ENCODE data around the gene SEMA4D.

Gene SEMA4D

DNA sequence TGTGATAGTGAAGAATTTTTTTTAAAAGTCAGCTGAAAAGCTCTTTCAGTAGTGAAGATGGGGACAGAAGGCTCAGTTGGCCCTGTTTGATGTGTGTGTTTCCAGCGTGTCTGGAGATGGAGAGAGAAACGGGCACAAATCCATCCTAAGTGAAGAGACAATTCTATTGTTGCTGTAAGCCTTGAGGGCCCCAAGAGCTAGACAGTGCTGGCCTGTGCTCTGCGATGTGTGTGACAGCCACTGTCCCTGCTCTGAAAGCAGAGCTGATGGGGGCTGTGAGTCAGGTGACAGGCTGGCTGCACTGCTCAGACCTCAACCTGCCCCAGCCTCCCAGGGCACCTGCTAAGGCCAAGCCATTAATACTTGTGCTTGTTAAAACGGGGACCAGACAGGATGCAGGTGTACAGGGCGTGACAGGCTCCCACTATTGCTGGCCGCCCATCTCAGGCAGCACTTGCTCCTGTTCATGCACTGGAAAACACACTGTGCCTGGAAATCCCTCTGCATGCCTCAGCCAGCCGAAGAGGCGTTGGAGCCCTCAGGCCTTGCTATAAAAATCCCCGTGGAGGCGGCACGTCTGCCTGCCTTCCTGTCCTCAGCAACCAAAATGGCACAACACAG lies 44.6 kb upstream of the SEMA4D start:
- no peak overlapping the region for H3K4me3 ChIP-seq (ENCODE audit: control insufficient read depth, low read depth, low read length)
- TF ChIP-seq CTCF (IDR thresholded peaks at IDR 0.05; ENCODE audit: control insufficient read depth, insufficient read depth, low read depth, low read length, missing control alignments) = no peak
- DNase-seq (ENCODE audit: low read depth) = no peak

- H3K4me3 ChIP-seq (ENCODE audit: control insufficient read depth, low read depth, low read length) = no peak overlapping the region
- DNase-seq (ENCODE audit: low read depth) = no peak
- TF ChIP-seq CTCF (IDR thresholded peaks at IDR 0.05; ENCODE audit: control insufficient read depth, insufficient read depth, low read depth, low read length, missing control alignments) = no peak
Observed at GRCh38 chr9:89541798-89542197, 43.9 kb upstream of the SEMA4D start.

DNA sequence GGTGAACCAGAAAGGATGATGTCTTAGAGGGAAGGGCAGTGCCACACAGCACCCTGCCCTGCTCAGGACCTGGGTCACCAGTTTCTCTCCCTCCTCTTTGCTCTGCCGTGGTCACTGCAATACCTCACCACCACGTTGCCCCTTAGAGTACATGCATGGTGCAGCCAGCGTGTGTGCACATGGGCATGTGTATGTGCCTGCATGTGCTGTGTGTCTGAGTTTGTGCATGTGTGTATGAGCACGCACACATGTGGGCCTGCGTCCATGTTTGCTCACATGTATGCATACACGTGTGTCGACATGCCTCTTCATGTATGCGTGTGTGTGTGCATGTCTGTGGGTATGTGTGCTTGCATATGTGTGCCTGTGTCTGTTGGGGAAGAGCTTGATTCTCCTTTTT lies 41.5 kb upstream of the SEMA4D start:
- no peak overlapping the region for H3K4me3 ChIP-seq (ENCODE audit: control insufficient read depth, low read depth, low read length)
- no peak for DNase-seq (ENCODE audit: low read depth)
- no peak for TF ChIP-seq CTCF (IDR thresholded peaks at IDR 0.05; ENCODE audit: control insufficient read depth, insufficient read depth, low read depth, low read length, missing control alignments)

- no peak for DNase-seq (ENCODE audit: low read depth)
- no peak for TF ChIP-seq CTCF (IDR thresholded peaks at IDR 0.05; ENCODE audit: control insufficient read depth, insufficient read depth, low read depth, low read length, missing control alignments)
- H3K4me3 ChIP-seq (ENCODE audit: control insufficient read depth, low read depth, low read length) = no peak overlapping the region
Observed at GRCh38 chr9:89538871-89539270, 41.0 kb upstream of the SEMA4D start.

DNA sequence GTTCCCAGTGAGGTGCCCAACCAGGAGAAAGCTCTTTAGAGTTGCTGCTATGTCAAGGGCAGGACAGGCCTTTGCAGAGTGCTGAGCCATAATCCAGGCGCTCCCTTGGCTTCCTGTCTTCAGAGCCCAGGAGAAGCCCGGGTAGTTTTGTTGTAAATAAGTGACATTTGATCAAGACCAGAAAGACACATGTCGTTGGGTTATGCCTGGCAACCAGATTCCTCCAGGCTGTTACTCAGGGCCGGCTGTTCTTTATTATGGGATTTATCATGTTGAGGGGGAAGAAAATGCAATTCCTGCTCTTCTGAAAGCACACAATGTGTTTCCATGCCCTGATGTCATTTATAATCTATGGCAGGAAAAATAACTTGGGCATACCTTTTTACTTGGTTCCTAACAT lies 39.3 kb upstream of the SEMA4D start:
- DNase-seq (ENCODE audit: low read depth) = no peak
- H3K4me3 ChIP-seq (ENCODE audit: control insufficient read depth, low read depth, low read length) = no peak overlapping the region
- TF ChIP-seq CTCF (IDR thresholded peaks at IDR 0.05; ENCODE audit: control insufficient read depth, insufficient read depth, low read depth, low read length, missing control alignments) = no peak

DNA sequence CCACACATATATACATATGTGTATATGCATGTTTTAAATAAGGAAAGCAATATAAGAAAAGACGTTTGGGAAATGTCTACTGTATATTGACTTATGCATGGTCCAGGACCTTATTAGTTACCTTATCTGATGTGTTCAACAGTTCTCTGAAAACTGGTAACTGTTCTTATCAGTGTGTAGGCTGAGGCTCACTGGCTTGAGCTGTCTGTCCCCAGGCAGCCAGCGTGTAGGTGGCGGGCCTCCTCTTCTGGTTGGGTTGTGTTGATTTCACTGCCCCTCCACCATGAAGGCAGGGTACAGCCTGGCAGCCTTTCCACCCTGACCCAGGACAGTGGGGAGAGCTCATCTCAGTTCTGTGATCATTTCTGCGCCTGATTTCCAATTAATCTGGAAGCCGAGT lies 38.7 kb upstream of the SEMA4D start:
- H3K4me3 ChIP-seq (ENCODE audit: control insufficient read depth, low read depth, low read length) = no peak overlapping the region
- DNase-seq (ENCODE audit: low read depth) = no peak
- TF ChIP-seq CTCF (IDR thresholded peaks at IDR 0.05; ENCODE audit: control insufficient read depth, insufficient read depth, low read depth, low read length, missing control alignments) = no peak

GRCh38 chr9:89536145-89536574 lies 38.2 kb upstream of the SEMA4D start:
- no peak overlapping the region for H3K4me3 ChIP-seq (ENCODE audit: control insufficient read depth, low read depth, low read length)
- TF ChIP-seq CTCF (IDR thresholded peaks at IDR 0.05; ENCODE audit: control insufficient read depth, insufficient read depth, low read depth, low read length, missing control alignments) = no peak
- no peak for DNase-seq (ENCODE audit: low read depth)

Data from AG09309 (cell line).